Lung (tissue), 12 donors: ENCODE measurements around the gene TSPEAR. TPM values are rescaled to one million over a fixed set of nuclear protein-coding genes. Genes with fewer than 3 reads are reported as not detected.

Source experiments
- ATAC-seq: fragments of 200-7000 bp; cut with Tn5 transposase; one replicate; pipeline ENCODE4 v1.9.1; 2020; ENCODE audit warnings: moderate number of reproducible peaks; ENCODE audit not compliant: insufficient read depth, low FRiP score
- DNase-seq, 3 donors: peaks; one replicate each; pipeline ENCODE4 v3.0.0-alpha.2; 2013 to 2017
- H3K27ac ChIP-seq, 2 donors: one replicate each; pipeline ENCODE4 v1.5.1; 2013; ENCODE audit warnings: mild to moderate bottlenecking in 2 of 2, moderate library complexity in 2 of 2, control low read depth in 1 of 2, inconsistent platforms in 1 of 2, low read depth in 1 of 2, low read length in 1 of 2
- H3K27me3 ChIP-seq, 3 donors: one replicate each; pipeline ENCODE4 v1.5.1; 2013; ENCODE audit warnings: low read length in 2 of 3; ENCODE audit not compliant: control insufficient read depth in 3 of 3, insufficient read depth in 3 of 3
- H3K36me3 ChIP-seq, 4 donors: one replicate each; pipeline ENCODE4 v1.5.1; 2013; ENCODE audit warnings: low read length in 4 of 4, mild to moderate bottlenecking in 1 of 4, moderate library complexity in 1 of 4; ENCODE audit not compliant: control insufficient read depth in 4 of 4, insufficient read depth in 4 of 4
- H3K4me1 ChIP-seq, 5 donors: one replicate each; pipeline ENCODE4 v1.5.1; 2013; ENCODE audit warnings: low read length in 5 of 5, mild to moderate bottlenecking in 2 of 5, moderate library complexity in 1 of 5; ENCODE audit not compliant: control insufficient read depth in 5 of 5, insufficient read depth in 5 of 5
- H3K4me3 ChIP-seq: one replicate; pipeline ENCODE4 v1.5.1; 2013; ENCODE audit warnings: mild to moderate bottlenecking, control low read depth, moderate library complexity
- H3K9ac ChIP-seq, 2 donors: one replicate each; pipeline ENCODE4 v1.5.1; 2013; ENCODE audit warnings: low read length in 2 of 2, control low read depth in 1 of 2; ENCODE audit not compliant: insufficient read depth in 1 of 2
- H3K9me3 ChIP-seq, 4 donors: one replicate each; pipeline ENCODE4 v1.5.1; 2013; ENCODE audit warnings: low read length in 3 of 4, mild to moderate bottlenecking in 1 of 4, moderate library complexity in 1 of 4; ENCODE audit not compliant: control insufficient read depth in 4 of 4, insufficient read depth in 3 of 4
- WGBS, 2 donors: extraction: QIAGEN DNeasy Blood & Tissue Kit; methylation state at CpG; one replicate each; pipeline ENCODE4 v1.1.7; 2013; 5-methylcytosine and 5-hydroxymethylcytosine counted together
- polyA plus RNA-seq, 2 donors: library from polyadenylated mRNA; stranded (reverse); fragments of 200-250 nt; gene quantifications; one replicate each; pipeline ENCODE4 v1.2.1, GENCODE V29; 2013
- total RNA-seq, 2 donors: library from RNA; depleted of rRNA in 1 of 2; stranded (reverse); fragments of >200 nt in 1 of 2; gene quantifications; one replicate each; pipeline ENCODE4 v1.2.1, GENCODE V29; 2014 to 2021
- TF ChIP-seq, protein P1 (sequence below): IDR thresholded peaks from 2 replicates; pipeline ENCODE4 v1.5.1; 2012; ENCODE audit warnings: mild to moderate bottlenecking; ENCODE audit errors: control extremely low read depth, extremely low read depth
- donor health status: control.
- donor health status: control.
- donor health status: Bipolar disorder and iron deficiency.
- donor health status: healthy.
- donor health status: DM: yes; HTN: yes; CAD: no.

TSPEAR gene
- total and polyA plus RNA-seq, 4 donors: 0.02 to 2.1 (median 0.27) TPM

DNA sequence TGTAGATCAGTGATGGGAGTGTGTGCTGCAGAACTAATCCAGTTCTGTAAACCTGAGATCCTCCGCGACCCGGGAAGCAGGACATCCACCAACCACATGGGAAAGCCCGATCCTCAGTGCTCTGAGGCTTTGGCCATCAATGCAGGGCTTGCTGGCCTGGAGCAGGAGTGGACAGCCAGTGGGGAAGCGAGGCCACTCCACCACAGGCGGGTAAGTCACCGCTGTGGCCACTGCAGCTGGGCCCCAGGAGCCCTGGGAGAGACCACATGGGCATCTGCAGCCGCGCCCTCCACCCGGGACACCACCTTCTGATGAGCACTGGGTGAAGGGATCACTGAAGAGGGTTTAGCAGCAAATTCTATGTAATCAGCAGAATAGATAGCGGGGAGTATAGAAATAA lies 30.2 kb downstream of the TSPEAR start:
- WGBS, 2 donors: 82 to 83% methylated on average over 11 of the region's 11 CpGs
- DNase-seq (no peak), ATAC-seq (no peak)
- Histone ChIP-seq H3K27me3 (peaks cover 0 to 3% (median 0%) of the 10 kb centered on the region in 3 donors), H3K9me3 (no peaks in the 10 kb centered on the region), H3K36me3 (no peaks in the 10 kb centered on the region), H3K27ac (no peak overlapping the region), H3K4me3 (no peak overlapping the region), H3K9ac (no peak overlapping the region), H3K4me1 (no peaks in the 10 kb centered on the region)
- TF ChIP-seq, protein P1, sequence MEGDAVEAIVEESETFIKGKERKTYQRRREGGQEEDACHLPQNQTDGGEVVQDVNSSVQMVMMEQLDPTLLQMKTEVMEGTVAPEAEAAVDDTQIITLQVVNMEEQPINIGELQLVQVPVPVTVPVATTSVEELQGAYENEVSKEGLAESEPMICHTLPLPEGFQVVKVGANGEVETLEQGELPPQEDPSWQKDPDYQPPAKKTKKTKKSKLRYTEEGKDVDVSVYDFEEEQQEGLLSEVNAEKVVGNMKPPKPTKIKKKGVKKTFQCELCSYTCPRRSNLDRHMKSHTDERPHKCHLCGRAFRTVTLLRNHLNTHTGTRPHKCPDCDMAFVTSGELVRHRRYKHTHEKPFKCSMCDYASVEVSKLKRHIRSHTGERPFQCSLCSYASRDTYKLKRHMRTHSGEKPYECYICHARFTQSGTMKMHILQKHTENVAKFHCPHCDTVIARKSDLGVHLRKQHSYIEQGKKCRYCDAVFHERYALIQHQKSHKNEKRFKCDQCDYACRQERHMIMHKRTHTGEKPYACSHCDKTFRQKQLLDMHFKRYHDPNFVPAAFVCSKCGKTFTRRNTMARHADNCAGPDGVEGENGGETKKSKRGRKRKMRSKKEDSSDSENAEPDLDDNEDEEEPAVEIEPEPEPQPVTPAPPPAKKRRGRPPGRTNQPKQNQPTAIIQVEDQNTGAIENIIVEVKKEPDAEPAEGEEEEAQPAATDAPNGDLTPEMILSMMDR: no peak

DNA sequence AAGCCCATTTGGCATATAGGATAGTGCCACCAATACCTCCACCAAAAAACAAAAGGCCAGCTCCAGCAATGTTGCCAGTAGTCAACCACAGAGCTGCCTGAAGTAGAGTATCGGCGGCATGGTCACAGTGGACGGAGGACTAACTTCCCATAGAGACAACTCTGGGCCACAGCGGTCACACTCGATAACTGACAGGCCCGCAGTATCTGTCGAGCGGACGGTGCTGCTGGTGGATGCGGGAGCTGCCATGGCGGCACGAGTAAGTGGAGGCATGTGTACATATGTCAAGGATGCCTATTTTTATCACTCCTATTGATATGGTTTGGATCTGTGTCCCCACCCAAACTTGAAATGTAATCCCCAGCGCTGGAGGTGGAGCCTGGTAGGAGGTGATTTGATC lies 33.5 kb downstream of the TSPEAR start:
- DNase-seq: no peak
- no peaks in the 10 kb centered on the region for H3K4me1 ChIP-seq
- no peak for ATAC-seq
- H3K27ac ChIP-seq: no peak overlapping the region
- peaks cover 0 to 3% (median 1%) of the 10 kb centered on the region in 4 donors for H3K9me3 ChIP-seq
- 91 to 93% methylated on average over 13 of the region's 13 CpGs for WGBS, 2 donors
- no peak overlapping the region for H3K4me3 ChIP-seq
- H3K27me3 ChIP-seq: no peaks in the 10 kb centered on the region
- H3K9ac ChIP-seq: no peak overlapping the region
- TF ChIP-seq, protein P1: no peak
- no peaks in the 10 kb centered on the region for H3K36me3 ChIP-seq

DNA sequence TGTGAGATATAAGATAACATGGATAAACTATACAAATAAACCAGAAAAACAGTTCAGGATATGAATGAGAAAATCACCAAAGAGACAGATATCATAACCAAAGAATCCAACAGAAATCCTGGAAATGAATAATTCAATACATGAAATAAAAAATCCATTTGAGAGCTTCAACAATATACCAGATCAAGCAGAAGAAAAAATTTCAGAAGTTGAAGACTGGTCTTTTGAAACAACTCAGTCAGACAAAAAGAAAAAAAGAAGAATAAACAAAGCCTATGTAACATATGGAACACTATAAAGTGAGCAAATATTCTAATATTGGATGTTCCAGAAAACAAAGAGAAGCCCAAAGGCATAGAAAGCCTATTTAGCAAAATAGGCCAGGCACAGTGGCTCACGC lies 39.5 kb downstream of the TSPEAR start:
- Histone ChIP-seq H3K9me3 (peaks cover 0 to 10% (median 5%) of the 10 kb centered on the region in 4 donors), H3K27me3 (no peaks in the 10 kb centered on the region), H3K36me3 (no peaks in the 10 kb centered on the region), H3K9ac (no peak overlapping the region), H3K4me3 (no peak overlapping the region), H3K4me1 (no peaks in the 10 kb centered on the region), H3K27ac (no peak overlapping the region)
- TF ChIP-seq, protein P1: no peak
- DNase-seq (no peak), ATAC-seq (no peak)
- WGBS, 2 donors: 85 to 93% methylated on average over 1 of the region's 1 CpG
